Left cardiac atrium (tissue), 2 donors: ENCODE results near the gene PSPC1. TPM values are rescaled to one million over a fixed set of nuclear protein-coding genes. Genes with fewer than 3 reads are reported as not detected.

ENCODE experiments used
- total RNA-seq, 2 donors: library from RNA; stranded (reverse); fragmentation: NEBNext Ultra II Directional; extraction: Animal tissue kit (Norgen Biotek cat#: 25700); gene quantifications; one replicate each; pipeline ENCODE4 v1.2.1, GENCODE V29; 2021
- donor health status: DM: no; HTN: yes; CAD: no; lungs with severe emphysema.
- donor health status: DM: yes; HTN: yes; CAD: no.

The PSPC1 gene
- total RNA-seq, 2 donors from 2014 or later: 21.8 to 27.1 TPM

Other genes starting within 250 kb of the PSPC1 start
- gene TPTE2, start 221.4 kb downstream of the PSPC1 start, total RNA-seq: not detected
- 10 to 100 TPM; 27.5 to 32.5 TPM for gene MPHOSPH8, start 149.3 kb downstream of the PSPC1 start, total RNA-seq
- gene ZMYM5, start 80.7 kb upstream of the PSPC1 start, total RNA-seq: 1 to 10 TPM; 6.4 to 8.7 TPM
- gene ZMYM2, start 175.8 kb upstream of the PSPC1 start, total RNA-seq: 10 to 100 TPM; 49.0 to 55.4 TPM